NCI-H345 (cell line): ENCODE results near the gene B3GNT7.
"Not testable (repeated sequence)": the region's sequence is repeated elsewhere in the genome, so short reads cannot be mapped to it uniquely, and the experiment has no call there.

Source experiments
- DNase-seq: peaks from one replicate; lab custom pipeline; 2025; lab: John Stamatoyannopoulos, UW

The B3GNT7 gene, protein sequence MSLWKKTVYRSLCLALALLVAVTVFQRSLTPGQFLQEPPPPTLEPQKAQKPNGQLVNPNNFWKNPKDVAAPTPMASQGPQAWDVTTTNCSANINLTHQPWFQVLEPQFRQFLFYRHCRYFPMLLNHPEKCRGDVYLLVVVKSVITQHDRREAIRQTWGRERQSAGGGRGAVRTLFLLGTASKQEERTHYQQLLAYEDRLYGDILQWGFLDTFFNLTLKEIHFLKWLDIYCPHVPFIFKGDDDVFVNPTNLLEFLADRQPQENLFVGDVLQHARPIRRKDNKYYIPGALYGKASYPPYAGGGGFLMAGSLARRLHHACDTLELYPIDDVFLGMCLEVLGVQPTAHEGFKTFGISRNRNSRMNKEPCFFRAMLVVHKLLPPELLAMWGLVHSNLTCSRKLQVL

DNA sequence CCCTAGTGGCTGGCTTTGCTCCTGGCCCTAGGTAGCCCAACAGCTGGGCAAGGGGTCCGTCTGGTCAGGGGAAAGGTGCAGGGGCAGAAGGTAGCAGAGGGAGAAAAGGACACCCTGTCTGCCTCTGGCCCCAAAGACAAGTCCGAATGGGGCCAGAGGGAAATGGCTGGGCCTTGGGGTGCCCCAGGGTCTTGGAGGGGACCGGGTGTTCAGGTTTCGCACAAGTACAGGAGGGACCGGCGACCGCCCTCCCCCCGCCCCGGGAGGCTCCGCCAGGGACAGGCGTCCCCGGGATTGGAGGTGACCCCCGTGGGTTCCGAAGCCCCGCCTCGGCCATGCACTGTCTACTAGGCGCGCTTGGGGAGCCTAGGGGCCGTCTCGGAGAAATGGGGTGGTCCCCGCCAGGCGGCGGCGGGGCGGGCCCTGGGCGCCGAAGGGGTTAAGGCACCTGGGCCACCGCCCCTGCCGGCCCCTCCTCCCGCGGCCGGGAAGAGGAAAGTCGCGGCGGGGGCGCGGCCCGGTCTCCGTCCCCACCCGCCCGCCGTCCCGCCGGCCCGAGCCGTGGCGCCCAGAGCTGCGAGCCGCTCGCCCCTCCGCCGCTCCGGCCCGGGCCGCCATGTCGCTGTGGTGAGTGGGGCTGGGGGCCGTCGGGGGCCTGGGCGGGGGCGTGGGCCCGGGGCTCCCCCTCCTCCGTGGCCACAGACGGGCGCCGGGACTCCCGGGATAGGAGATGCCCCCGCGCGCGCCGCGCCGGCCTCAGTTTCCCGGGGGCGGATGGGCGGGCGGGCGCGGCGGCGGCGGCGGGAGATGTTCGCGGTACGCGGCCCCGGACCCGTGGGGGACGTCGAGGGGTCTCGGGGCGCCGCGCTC lies at the start of gene B3GNT7:
TSS of gene B3GNT7 (plus strand) at position 523 of the 870 bp plus-strand sequence. CDS start at position 617, 94 bp downstream.
- DNase-seq: no peak

DNA sequence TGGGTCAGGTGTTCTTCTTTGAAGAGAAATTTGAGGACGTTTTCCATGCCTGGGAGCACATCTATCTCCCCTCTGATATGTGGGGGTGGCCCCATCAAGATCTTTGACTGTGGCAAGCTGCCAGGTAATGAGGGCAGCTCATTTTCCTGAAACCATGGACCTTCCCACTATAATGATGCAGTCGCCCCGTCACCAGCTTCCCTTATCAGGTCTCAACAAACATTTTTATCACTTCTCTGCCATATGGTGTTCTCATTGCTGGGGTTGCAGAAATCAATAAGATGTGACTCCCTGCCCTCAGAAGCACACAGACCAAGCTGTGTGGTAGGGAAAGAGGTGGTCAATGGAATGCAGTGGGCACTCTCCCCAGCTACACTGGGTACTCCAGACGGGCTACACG lies 48.4 kb upstream of the B3GNT7 start:
- DNase-seq: no peak

DNA sequence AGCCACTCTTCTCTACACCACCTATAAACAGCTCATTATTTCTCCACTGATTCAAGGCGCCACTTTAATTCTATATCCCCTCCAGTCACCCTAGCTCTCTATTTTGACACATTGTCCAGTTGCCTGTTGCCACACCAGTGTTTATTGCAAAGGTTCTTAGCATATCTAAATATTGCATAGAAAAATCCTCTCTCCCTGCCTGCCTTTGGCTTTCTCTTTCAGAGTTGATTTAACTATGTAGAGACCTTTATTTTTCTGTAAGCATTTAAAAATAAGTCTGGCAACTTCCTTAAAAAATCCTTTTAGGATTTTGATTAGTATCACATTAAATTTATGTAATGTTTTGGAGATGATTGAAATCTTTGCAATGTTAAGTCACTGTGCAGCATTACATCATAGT lies 47.9 kb upstream of the B3GNT7 start:
- DNase-seq: no peak

DNA sequence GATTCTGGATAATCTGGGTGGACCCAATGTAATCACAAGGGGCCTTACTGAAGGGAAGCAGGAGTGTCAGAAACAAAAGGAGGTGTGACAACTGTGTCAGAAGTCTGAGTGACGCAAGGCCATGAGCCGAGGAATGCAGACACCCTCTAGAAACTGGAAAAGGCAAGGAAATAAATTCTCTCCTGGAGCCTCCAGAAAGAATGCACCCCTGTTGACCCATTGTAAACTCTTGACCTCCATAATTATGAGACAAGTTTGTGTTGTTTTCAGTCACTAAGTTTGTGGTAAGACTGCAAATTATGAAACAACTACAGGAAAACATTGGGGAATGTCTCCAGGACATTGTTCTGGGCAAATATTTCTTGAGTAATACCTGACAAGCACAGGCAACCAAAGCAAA lies 47.3 kb upstream of the B3GNT7 start:
- DNase-seq: no peak

DNA sequence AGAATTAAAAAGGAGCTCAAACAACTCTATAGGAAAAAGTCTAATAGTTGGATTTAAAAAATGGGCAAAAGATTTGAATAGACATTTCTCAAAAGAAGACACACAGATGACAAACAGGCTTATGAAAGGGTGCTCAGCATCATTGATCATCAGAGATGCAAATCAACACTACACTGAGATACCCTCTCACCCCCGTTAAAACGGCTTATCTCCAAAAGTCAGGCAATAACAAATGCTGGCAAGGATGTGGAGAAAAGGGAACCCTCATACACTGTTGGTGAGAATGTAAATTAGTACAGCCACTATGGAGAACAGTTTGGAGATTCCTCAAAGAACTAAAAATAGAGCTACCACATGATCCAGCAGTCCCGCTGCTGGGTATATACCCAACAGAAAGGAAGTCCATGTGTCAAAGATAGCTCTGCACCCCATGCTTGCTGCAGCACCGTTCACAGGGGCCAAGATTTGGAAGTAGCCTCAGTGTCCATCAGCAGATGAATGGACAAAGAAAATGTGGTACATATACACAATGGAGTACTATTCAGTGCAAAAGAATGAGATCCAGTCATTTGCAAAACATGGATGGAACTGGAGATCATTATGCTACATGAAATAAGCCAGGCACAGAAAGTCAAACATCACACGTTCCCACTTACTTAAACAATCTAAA lies 46.7 kb upstream of the B3GNT7 start:
- DNase-seq: no peak

DNA sequence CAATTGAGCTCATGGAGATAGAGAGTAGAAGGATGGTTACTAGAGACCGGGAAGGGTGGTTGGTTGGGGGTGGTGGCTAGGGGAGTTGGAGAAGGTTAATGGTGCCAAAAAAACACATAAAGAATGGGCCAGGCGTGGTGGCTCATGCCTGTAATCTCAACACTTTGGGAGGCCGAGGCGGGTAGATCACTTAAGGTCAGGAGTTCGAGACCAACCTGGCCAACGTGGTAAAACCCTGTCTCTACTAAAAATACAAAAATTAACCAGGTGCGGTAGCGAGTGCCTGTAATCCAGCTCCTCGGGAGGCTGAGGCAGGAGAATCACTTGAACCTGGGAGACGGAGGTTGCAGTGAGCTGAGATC lies 46.2 kb upstream of the B3GNT7 start:
- DNase-seq: not testable (repeated sequence)

DNA sequence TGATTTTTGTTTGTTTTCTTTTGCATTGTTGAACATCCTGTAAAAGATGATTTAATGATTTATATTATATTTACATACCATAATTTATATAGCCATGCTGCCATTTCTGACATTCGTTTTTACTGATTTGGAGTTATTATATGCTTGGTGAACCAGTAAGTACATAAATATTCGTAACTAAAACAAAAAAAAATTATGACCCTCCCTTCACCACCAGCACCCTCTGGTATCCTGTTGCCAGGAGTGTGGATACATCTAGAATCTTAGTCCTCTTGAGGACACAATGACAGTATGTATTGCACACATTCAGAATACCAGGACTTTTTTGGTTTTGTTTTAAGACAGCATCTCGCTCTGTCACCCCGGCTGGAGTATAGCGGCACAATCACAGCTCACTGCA lies 43.9 kb upstream of the B3GNT7 start:
- no peak for DNase-seq

DNA sequence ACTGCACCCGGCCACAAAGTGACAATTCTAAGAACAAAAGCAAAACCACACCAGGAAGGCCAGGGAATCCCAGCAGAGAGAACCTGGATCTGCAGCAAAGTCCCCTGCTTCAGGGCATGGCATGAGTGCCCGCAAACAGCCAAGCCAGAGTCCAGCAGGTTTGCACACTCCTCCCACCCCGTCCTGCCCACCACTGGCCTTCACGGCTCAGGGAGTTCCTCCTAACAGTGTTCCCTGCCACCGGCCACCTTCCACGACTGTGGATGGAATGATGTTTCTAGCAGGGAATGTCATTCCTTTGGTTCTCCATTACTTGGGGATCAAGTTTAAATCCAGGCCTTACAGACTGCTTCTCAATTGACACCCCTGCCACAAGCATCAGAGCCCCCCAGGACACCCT lies 42.0 kb upstream of the B3GNT7 start:
- DNase-seq: no peak

DNA sequence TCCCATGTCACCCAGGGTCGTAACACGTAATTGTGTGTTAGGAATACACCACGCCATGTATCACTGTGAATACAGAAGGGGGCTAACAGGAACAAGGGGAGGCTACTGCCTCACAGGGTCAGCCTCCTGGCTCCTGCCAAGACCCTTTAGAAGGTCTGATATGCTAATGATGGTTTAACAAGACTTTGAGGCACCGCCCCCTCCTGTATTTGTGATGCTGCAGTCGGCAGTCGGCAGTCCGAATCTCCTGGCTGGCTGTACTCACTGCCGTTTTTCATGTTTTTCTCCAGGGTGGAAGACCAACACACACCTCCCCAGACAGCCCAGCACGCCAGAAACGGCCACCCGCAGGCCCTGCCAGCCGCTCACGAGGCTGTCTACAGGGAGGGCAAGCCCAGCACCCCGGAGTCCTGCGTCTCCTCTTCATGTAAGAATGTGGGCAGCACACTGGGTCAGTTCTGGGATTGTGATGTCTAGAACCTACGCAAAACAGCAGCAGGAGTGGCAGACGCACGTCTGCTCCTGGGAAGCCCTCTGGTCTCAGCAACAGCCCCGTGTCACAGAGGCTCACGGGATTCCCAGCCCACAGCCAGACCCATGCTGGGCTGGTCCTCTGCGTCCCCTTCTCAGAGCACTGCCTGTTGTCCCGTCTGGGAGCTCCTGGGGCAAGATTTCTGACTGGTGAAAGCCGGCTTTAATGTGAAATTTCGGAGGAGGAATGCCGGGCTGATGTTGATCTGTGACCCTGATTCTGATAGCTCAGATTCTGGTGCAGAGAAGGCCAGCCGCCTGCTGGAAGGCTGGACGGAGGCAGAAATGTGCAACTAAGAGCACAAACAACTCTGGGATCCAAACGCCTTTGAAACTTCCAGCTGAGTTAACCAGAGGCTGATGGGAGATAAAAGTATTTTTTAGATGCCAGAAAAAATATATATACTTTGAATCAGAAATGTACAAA lies 39.7 kb upstream of the B3GNT7 start:
- DNase-seq: no peak

DNA sequence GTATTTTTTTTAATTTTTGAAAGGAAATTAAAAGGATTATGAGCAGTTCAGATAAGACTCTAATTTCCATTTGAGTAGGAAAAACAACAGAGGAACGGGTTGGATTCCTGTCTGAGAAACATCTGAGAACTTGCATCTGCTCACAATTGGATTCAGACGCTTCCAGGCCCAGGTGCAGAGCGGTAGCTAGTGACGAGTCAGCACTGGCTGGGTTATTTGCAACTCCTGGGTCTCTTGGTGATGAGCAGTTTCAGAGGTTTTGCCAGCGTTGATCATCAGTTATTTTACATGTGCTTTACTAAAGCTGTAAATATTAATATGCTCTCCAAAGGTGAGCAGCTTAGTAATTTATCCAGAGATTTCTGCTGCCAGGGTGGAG lies 39.1 kb upstream of the B3GNT7 start:
- no peak for DNase-seq

DNA sequence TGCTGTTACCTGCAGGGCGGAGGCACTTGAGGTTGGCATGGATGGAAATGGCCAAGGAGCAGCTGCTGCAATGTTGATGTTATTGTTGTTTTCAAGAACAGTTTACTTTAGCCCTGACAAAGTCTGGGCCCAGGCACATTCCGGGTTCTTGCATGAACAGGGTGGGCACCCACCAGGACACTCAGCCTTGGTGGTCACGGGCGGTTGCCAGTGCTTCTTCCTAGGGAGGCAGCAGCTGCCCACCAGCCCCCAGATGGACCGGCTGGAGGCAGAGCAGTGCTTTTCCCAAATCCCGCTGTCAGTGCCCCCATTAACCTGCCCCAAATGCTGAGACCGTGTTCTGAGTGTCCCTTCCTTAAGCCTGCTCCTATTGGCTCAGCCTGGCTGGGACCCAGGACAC lies 38.5 kb upstream of the B3GNT7 start:
- no peak for DNase-seq

DNA sequence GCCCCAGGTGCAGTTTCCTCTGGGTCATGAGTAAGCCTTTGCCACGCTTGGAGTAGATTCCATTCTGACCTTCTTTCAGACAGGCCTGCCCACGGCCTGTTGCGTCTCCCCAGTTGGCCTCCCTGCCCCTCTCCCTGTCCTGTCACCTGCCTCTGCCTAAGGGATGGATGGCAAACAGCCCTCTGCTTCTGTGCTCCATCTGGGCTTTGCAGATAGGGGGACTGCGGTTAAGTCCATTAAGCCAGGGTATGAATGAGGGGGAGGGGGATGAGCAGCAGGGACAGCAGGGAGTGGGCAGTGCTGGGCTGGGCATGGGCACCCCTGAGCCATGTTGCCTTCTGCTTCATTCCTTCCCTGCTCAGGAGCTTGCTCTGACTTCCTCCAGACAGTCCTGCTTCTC lies 37.6 kb upstream of the B3GNT7 start:
- DNase-seq: no peak

DNA sequence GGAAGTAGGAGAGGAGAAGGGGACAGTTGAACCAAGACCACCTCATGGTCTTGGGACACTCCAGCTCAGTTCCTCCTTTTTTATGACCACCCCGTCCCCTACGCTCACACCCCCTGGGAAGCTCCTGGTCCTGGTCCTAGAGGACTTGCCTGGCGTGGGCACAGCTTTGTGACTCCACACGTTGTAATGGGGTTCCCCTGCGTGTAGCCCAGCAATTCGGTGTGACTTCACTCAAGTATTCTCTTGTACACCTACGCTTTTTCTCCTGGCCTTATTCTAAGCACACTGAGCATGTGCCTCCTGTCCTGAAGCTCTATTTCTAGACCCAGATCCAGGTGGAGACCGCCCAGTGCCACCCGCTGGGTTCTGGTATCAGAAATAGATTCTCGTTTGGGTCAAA lies 36.1 kb upstream of the B3GNT7 start:
- no peak for DNase-seq

DNA sequence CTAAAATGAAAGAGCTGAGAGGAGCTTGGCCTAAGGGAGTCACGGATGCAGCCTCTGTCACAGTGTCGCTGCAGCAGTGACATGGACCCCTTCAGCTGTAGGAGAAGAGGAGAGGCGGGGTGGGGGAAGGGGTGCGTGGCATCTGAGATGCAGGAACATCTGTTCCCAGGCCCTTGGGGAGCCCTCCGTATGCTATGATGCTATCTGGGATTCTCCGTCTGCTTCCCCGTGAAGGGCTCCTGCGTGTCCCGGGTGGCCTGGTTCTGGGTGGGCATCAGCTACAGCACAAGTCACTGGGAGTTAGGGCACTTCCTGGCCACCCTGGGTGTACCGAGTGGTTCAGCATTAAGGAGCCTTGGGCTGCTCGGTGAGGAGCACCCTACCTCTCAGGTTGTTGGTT lies 35.6 kb upstream of the B3GNT7 start:
- no peak for DNase-seq

DNA sequence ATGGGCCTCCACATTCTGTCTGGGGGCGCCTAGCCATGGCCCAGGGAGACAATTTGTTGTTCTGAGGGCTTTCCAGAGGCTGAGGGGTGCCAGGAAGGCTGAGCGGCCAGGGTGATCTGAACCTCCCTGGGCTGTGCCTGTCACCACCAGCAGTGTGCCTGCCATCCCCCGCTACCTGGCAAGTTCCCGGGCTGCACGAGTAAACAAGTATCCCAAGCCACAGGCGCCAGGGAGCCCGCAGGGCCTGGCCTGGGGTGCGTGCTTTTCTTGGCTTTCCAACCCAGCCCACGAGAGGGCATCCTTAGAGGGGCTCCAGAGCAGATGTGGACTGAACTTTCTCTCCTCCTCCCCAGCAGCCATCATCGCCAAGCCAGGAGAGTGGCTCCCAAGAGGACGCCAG lies 35.1 kb upstream of the B3GNT7 start:
- DNase-seq: no peak

DNA sequence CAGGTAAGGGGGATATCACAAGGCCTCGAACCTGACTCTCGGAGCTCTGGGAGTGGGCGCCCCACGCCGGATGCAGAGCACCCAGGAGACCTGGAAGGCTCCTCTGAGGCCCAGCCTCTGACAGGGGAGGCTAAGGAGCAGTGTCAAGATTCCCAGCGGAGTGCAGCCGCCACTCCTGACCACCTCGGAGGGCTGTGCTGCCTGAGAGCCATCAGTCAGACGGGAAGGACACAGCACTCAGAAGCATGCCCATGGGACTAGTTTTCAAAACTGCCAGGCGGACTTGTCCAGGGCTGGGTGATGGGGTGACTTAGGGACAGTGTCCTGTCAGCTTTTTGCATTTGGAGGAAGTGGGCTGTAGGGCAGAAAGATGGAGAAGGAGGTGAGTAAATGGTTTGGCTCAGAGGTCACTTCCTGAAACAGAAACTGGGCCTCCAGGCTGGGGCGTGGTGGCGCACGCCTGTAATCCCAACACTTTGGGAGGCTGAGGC lies 34.6 kb upstream of the B3GNT7 start:
- DNase-seq: no peak

DNA sequence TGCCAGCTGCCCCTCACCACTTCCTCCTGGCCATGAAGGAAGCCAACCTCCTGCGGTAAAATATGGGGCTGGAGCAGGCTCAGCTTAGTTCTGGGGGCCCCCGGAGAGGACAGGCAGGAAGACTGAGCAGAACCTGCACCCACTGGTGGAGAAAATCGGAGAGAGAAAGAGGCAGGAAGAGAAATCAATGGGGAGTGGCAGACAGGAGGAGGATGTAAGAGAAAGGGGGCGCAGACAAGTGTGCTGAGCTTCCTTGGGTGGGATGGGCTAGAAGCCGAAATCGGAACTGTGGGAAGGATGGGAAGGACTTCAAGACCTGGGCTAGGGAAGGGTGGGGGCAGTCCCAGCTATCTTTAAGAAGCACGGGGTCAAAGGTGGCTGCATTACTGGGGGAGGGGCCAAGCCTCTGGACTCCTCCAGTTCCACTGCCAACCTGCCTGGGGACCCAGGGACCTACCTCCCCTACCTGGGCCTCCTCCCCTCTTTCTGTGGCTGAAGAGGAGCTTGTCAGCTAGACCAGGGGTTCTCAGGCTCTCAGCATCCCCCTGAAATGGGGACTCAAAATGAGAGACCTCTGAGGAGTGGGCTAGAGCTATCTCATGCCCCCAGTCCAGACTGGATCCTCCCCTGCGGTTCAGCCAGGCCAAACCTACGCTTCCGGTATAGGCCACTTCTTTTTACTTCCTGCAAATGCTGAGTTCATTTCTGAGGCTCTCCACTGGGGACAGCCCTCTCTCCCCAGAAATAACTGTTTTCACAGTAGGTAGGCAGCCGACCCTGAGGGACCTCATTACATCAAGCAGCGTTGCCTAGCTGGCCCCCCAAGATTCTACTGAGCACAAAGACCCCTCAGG lies 33.6 kb upstream of the B3GNT7 start:
- DNase-seq: no peak

DNA sequence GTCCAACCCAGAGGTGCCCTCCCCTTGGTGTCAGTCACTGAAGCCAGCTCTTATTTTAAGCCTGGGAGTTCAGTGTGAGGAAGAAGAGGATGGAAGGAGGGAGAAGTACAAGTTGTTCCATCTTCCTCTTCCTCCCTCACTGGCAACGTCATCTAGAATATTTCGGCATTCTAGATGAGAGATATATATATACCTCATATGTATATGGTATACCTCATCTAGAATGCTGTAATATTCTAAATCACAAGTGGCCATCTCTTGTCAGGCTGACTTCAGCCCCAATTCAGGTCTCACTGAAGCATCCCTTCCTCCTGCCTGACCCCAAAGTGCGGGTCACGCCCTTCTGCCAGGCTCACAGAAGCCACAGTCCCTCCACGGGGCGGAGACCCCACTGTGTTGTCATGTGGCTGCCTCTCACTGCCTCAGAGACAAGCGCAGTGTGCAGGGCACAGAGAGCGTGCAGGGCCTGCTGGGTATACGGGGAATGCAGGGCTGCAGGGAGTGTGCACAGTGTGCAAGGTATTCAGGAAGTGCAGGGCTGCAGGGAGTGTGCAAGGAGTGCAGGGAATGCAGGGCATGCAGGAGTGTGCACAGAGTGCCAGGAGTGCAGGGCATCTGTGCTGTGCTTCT lies 32.8 kb upstream of the B3GNT7 start:
- DNase-seq: no peak

DNA sequence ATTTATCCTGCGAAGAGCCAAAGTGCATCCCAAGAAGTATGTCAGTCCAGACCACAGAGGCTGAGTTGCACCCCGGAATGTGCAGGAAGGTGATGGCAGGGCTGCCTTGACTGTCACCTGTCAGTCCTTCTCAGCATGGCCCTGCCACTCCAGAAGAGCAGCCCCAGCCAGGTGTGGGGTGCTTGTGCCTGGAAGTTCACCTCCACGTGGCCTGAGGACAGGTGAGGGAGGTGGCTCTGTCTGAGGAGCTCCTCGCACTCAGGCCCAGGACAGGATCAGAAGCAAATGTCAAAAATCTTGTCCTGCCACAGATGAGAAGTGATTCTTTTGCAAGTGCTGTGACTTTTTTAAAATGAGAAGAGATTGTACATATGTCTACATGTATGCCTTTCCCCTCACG lies 31.4 kb upstream of the B3GNT7 start:
- no peak for DNase-seq
